SK-N-MC (cell line): ENCODE data around the gene CAPS.

Experiments
- EZH2 ChIP-seq: fragments of 200-600 bp; sonication (generic); IDR thresholded peaks from one replicate; pipeline ENCODE4 v1.6.1; 2017; ENCODE audit warnings: antibody characterized with exemption
- FOXP2 ChIP-seq: optimal IDR thresholded peaks from 2 replicates; pipeline ENCODE3; 2011; ENCODE audit warnings: mild to moderate bottlenecking, moderate library complexity; ENCODE audit not compliant: insufficient read depth; ENCODE audit errors: extremely low read length, control extremely low read depth
- POLR2AphosphoS5 ChIP-seq: IDR thresholded peaks from 2 replicates; pipeline ENCODE4 v1.6.1; 2012; ENCODE audit warnings: mild to moderate bottlenecking, low read depth, low read length, borderline replicate concordance

DNA sequence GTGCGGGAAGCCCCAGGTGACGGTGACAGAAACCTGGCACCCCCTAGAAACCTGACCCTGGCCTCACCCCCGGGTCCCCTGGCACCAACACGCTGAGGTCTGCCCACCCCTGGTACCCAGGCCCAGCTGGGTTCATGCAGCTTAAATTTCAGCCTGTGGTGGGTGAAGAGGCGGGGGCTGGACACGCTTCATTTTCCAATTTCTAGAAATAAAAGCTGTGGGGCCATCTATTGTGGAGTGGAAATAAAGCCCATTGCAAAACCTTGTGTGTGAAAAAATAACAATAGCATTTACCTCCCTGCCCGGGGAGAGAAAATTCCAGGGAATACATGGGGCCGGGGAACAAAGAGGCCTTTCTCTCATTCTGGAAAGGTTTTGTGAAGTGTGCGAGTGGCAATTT, 36.2 kb upstream of the CAPS start:
- no peak for TF ChIP-seq FOXP2
- TF ChIP-seq POLR2AphosphoS5 = no peak
- TF ChIP-seq EZH2 = no peak
